Measurements from ENCODE around the gene C2CD4A.

GRCh38 chr15:62093809-62094208 is 27.0 kb downstream of the C2CD4A start:
- no peak for TF ChIP-seq CTCF (IDR thresholded peaks at IDR 0.05)
- TF ChIP-seq ZFX (IDR thresholded peaks at IDR 0.05; ENCODE audit: borderline replicate concordance), result no peak
